Gastroesophageal sphincter (tissue), 3 donors: ENCODE results near the gene SUDS3.

Experiments
- CTCF ChIP-seq, 4 experiments: fragments of 200-600 bp in 2 of 4; fragments of 450-650 bp in 2 of 4; sonication (generic) in 1 of 4; IDR thresholded peaks; one replicate each; pipeline ENCODE4 v1.5.1; 2017 to 2019; ENCODE audit warnings: antibody characterized with exemption in 4 of 4, mild to moderate bottlenecking in 2 of 4, moderate library complexity in 2 of 4
- POLR2AphosphoS5 ChIP-seq: sonication (generic); formaldehyde crosslinking; IDR thresholded peaks from one replicate; pipeline ENCODE4 v1.6.1; 2017; ENCODE audit warnings: antibody characterized with exemption

- TF ChIP-seq POLR2AphosphoS5, result no peak
- no peak for TF ChIP-seq CTCF (IDR thresholded peaks at IDR 0.05)
Measured at GRCh38 chr12:118374909-118375308, 1.4 kb upstream of the SUDS3 start.
